NCI-H2196 treated with DMSO at 0.1 percent for 48 hours (cell line): ENCODE data around the gene FBLN2.

ENCODE experiments used
- DNase-seq: peaks from one replicate; lab custom pipeline; 2025; ENCODE audit not compliant: unreplicated experiment; lab: John Stamatoyannopoulos, UW

The FBLN2 gene

DNA sequence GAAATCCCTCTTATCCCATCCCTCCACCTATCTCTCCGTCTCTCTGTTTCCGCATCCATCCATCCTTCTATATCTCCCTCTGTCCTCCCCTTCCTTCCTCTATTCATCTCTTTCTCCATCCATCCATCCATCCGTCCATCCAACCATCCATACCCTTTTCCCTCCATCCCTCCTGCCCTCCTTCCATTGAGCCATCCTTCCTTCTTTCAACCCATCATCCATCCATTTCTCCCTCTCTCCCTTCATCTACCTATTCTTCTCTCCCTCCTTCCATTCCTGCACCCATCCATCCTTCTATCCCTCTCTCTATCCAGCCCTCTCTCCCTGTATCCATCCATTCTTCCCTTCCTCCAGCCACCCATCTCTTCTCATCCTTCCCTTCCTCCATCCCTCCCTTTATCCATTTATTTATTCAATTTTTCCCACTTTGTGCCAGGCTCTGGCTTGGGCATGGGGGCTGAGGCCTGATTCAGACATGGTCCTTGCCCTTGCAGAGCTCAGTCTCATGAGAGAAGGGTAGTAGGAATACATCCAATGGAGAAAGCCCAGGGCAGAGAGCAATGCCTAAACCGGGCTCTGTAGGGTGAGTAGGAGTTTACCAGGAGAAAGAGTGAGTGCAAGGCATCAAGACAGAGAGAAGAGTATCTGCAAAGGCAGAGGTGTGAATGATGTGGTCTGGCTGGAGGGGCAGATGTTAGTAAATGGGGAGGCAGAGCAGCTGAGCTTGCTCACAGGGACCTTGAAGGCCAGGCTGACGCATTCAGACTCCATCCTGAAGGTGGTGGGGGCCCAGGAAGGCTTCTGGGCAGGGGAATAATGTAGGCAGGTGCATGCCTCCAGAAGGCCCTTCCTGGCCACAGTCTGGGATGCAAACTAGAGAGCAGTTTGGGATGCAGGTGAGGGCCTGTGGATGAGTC lies 19.5 kb upstream of the FBLN2 start:
- DNase-seq, result no peak

DNA sequence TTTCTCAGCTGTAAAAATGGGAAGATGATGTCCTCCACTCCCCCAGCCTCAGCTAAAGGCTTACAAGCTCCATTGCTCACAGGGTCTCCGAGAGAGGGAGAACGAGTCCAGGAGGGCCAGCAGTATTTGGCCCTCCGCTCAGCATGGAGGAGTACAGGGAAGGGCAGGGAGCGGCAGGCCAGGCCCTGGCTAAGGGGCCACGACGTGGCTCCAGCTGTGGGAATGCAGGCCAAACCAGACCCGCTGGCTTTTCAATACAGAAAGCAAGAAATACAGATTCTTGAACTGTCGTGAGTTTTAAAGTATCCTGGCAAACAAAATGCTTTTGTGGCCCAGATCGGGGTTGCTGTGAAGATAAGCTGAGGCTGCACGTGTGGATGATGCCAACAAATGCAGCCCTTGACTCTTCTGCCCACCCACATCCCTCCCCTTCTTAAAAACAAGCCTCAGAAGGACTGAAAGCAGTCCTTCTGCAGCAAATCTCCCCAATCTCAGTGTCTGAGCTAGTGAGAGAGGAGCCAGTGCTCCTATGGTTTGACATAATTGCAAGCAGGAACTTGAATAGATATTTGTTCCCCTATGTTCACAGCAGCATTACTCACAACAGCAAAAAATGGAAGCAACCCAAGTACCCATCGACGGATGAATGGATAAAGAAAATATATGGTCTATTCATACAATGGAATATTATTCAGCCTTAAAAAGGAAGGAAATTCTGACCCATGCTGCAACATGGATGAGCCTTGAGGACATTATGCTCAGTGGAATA lies 18.5 kb upstream of the FBLN2 start:
- DNase-seq, result no peak

DNA sequence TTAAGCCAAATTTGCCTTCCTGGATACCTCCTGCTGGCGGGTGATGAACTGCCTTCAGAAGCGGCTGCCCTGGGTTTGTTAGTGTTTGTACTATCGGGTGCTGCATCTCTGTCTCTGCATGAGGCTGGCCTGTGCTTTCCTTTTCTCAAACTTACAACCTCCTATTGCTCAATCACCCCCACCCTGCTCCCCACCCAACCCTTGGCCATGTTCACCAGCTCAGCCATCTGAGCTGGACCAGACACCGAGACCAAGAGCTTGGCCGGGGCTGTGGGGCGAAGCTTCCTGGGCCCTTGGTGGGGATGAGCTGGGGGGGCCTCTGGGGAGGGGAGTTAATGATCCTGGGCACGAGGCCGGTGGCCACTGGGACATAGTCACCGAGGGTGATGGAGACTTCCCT lies 16.8 kb upstream of the FBLN2 start:
- DNase-seq, result no peak

DNA sequence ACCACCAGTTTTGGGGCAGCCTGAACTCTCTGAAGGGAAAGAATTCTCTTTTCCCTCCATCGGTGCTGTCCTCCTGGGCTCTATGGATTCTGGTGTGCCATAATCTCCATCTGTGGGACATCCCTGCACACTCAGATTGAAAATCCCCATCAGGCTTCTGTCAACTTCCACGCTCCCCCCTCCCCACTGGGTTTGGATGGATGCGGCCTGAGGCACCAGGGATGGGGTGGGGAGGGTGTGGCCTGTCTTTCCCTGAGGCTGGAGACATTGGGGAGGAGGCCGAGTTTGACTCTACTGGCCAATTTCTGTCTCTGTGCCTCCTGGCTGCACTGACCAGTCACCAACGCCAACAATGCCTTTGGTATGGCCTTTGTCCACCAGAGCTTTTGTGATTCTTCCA lies 16.3 kb upstream of the FBLN2 start:
- no peak for DNase-seq

DNA sequence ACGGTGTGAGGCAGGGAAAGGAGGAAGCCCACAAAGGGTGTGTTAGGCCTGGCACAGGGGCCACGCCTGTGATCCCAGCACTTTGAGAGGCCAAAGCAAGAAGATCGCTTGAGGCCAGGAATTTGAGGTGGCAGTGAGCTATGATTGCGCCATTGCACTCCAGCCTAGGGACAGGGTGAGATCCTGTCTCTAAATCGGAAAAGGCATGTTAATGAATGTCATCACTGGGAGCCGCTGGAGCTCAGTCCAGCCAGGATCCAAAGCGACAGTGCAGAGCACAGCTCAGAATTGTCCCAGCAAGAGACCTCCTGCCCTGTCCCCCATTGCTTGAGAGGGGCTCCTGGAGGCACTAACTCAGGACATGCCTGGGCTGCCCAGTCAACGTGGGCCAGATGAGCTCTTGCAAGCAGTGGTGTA lies 15.0 kb upstream of the FBLN2 start:
- DNase-seq, result no peak

DNA sequence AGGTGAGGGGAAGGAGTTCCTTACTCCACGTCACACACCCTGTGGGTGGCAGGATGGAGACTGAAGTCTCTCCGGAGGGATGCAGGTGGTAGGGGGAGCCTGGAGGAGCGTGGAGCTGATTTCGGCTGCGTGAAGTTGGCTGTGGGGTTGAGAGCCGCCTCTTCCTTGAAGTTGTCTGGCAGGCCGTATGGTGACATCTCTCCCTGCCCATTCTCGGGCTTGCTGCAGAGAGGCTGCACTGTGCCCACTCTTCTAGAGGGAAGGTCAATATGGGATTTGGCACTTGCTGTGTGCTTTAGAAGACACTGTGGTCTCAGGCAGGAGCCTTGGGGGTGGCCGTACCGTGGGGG lies 13.4 kb upstream of the FBLN2 start:
- DNase-seq, result no peak

DNA sequence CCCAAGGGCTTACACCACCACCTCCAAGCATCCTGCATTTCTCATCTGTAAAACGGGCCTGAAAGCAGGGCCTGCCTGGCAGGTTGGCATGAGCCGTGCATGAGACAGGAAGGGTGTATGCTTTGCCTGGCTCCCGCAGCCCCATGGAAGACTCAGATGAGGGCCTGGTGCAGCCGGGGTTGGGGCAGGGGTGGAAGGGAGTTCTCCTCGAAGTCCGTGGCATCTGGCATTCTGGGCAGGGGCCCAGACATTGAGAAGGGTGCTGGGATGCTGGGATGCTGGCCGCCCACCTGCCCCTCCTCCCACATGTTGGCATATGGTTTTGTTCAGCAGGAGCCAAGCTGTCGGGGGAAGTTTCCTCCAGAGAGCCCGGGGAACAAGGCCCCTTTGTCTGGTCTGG lies 13.0 kb upstream of the FBLN2 start:
- DNase-seq, result no peak

DNA sequence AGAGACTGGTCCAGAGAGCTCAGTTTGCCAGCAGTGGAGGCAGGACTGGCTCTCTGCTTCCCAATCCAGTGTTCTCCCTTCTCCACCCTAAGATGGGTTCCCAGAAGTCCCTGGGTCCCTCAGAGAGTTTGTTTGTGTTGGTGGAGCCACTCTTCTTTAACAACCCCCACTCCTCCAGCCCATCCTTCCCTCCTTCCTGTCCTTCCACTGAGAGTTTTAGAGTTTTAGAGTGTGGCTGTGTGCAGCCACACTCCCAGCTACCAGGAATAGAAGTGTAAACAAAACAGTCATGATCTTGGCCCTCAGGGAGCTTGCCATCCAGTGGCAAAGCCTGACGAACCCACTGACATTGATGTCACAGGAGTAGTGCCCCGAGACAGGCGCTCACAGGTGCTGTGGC lies 12.5 kb upstream of the FBLN2 start:
- DNase-seq, result no peak

DNA sequence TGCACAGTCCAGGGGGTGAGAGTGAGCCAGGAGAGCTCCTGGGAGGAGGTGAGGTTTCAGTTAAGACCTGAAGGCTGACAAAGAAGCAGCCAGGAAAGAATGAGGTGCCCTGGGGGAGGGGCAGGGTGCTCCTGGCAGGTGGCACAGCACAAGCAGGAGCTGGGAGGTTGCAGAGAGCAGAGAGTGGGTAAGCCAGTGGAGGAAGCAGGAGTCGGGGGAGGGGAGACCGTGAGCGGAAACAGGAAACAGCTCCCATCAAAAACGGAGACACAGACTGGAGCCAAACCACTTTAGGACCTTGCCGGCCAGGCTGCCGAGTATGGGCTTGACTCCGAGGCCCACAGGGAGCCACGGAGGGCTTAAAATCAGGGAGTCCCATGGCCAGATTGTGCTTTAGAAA lies 12.1 kb upstream of the FBLN2 start:
- no peak for DNase-seq

DNA sequence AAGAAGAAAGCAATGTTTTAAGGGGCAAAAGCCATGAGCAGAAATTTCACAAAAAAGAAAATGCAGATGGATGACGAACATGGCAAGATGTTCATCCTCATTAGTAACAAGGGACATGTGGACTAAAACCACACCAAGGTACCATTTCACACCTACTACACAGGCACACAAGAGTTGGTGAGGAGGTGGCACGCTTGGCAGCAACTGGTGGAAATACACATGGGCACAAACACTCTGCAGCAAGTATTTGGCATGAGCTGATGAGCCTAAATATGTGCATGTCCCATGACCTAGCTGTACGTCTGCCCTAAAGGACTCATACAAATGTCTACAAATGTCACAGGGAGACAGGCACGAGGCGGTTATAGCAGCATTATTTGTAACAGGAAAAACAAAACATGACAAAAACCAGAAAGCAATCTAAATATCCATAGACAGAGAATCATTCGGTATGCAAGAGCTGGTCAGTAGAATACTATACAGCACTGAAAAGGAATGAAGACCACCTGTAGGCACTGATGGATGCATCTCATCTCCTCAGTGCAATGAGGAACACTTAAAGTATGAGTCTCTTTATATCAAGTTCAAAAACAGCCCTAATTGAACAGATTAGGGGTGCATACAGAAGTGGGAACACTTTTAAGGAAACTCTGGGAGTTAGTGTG lies 11.5 kb upstream of the FBLN2 start:
- no peak for DNase-seq

DNA sequence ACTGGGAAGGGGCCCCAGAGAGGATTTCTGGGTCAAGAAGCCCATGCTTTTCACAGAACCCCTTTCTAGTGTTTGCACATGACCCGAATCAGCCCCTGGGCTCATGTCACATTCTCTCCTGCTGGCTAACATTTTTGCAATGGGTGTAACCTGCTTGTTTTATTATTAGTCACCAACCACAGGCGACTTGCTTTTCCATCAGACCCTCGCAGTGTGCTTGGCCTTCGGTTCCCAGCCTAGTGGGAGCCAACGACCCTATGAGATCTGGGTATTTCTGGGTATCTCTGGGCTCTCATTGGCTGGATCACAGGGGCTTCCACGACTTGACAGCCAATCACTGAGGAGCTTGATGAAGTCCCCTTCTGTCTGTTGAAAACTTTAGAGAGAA lies 11.0 kb upstream of the FBLN2 start:
- DNase-seq, result no peak

DNA sequence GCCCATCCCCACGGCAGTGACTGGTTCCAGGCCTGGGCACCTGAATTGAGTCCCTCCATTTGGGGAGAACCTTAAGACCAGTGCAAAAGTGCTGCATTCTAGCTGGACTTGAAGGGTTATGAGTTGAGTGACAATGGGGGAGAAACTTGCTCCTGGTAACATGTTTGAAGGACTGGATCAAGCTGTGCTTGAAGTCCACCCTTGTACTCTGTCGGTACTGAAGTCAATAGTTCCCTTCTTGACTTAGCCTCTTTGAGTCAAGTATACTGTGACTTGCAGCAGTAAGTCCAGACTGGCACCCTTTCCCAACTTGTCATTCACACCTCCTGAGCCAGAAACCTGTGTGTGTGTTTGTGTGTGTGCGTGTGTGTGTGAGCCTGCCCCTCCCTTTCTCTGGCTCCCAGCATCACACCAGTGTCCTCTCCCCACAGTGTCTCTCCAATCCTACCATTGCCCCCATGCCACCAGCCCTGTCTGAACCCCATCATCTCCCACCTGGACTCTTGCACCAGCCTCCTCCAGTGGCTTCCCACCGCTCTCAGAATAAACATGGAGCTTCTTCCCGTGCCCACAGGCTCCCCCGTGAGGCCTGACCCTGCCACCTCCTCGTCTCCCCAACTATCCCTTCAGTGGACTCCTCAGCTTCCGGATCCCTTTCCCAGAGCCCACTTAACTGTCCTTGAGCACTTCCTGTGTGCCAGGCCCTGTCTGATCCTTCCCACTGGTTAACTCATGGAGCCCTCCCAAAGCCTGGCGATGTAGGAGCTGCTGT lies 10.2 kb upstream of the FBLN2 start:
- DNase-seq, result no peak

DNA sequence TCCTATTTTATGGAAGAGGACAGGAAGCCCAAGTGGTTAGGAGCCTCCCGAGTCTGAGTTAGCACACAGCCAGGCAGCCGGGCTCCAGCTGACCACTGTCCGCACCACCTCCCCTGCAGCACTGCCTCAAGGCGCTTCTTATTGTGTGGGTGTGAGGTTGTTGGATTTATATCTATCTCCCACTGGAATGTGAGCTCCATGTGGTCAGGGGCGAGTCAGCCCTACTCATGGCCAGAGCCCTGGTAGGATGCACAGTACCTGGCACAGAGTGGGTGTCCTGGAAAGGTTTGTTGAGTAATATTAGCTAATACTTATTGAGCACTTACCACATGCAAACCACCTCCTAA lies 9.7 kb upstream of the FBLN2 start:
- DNase-seq, result no peak

DNA sequence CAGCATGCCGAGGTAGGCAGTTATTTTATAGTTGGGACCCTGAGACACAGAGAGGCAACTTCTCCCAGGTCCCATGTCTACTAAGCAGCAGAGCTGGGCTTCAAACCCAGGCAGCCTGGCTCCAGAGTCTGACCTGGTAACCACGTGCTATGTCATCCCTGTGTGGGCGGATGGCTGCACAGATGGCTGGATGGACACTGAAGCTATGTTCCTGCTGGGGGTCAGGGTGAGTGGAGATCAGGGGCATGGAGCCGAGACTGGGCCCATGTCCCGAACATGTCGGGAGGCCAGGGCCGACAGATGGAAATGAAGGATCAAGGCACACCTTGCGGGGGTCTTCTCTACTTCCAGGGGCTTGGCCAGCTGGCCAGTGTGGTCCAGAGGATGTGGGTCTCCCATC lies 9.3 kb upstream of the FBLN2 start:
- DNase-seq, result no peak

DNA sequence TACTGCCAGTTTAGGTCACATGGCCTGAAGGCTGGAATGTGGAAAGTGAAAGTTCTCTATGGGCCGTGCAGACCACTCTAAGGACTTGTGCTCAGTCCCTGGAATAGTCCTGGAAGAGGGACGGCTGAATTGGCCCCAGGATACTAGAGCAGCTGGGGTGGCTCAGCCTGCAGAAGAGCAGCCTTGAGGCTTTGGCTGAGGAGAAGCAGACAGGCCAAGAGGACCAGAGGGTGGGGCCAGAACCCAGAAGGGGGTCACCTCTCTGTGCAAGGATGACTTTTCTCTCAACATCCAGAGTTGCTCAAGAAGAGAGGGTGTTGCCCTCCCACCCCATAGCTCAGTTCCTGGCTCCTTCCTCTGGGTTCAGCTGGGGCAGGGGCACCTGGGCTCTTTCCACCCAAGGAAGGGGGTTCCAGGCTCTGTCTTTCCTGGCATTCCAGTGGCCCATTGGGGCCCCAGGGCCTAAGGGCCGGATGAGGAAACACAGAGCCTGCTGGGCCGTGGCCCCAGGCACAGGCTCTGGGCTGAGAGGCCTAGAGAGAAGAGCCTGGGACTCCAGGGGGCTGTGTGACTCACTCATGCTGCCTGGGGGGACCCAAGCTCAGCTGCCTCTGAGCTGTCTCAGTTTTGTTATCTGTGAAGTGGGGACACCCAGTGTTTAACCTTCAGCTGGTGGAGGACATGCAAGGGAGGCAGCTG lies 8.5 kb upstream of the FBLN2 start:
- no peak for DNase-seq

DNA sequence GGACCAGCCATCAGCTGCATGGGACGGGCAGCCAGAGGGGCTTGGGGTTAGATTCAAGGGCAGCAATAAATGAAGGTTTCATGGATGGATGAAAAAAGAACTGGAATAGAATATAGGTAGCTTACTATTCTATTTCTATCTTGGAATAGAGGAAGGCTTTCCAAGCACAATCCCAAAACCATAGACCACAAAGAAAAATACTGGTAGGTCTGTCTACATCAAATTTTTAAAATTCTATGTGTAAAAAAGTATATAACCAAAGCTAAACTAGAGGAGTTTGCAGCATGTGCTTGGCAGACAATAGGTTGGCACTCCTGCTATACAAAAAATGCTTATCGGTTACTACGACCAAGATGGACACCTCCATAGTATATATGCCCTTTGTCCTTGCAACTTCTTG lies 7.2 kb upstream of the FBLN2 start:
- DNase-seq, result no peak

DNA sequence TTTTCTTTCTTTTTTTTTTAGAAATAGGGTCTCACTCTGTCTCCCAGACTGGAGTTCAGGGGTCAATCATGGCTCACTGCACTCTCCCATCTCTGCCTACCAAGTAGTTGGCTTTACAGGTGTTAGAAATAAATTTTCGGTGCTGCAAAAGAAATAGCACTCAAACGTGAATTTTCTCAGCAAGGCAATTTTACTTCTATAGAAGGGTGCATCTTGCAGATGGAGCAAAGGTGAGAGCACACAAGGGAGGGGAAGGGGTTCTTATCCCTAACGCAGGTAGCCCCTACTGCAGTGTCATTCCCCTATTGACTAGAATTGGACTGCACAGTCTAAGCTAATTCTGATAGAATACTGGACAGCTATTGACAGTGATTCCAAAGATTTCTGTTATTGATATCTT lies 6.8 kb upstream of the FBLN2 start:
- DNase-seq, result no peak

DNA sequence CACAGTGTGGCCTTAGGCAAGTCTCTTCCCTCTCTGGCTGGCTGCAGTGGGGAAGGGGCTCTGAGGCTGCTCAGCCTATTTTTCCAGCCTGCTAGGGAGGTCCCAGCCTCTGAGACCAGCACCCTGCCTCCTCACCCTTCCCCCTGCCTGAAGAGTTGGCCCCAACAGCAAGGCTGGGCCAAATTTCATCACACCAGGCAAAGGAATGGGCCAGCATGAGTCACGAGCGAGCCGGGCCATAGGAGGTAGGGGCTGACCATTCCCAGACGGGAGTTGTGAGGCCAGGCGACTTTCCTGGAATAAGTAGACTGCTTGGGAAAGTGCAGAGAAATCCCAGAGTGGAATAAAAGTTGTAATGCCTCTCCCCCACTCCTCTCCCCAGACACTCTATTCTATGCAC lies 5.7 kb upstream of the FBLN2 start:
- DNase-seq, result no peak

DNA sequence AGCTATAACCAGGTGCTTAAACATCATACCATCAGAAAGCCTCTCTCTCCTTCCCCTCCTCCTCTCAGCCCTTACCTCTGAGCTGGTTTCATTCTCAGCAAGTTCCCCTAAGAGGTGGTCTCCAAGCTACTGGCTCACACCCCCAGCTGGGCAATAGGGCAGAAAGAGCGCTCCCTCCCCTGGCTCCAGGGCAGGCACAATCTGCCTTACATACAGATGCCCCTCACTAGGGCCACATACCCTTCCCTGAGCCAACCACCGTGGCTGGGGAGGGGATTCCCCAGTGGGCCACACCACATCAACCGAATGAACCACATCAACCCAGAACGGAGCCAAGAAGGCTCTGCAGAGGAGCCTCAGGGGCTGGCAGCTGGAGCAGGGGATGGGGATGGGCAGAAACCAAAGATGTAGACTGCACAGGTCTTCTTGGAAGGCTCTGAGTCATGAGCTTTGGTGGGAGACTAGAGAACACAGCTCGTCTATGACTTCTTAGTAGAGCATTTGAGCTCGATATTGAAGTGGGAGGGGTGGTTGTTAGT lies 4.6 kb upstream of the FBLN2 start:
- no peak for DNase-seq

DNA sequence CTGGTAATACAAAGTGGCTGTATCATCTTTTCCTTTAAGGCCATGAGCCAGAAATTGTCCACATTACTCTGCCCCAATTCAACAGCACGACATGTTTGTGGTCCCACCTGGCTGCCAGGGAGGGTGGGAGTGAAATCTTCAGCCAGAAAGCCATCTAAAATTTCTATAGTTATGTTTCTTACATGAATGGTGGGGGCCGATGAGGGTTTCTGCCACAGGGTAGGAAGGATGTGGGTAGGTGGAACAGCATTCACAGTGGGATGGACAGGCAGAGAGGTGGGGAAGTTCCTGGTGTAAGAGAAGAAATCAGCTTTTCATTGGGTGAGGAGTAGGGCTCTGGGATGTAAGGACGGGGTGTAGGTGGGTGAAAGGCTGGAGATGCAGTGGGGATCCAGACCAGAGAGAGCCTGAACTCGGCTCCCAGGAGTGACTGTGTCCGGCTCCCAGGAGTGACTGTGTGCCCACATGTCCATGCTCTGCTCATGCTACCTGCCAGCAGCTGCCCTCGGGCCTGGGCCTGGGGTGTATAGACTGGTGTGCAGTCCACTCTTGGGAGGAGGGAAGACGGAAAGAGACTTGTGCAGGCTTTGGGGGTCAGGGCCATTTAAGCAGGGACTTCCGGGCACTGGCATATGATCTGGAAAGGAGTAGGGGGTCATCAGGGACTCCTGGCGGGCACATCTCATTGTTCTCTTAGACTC lies 3.8 kb upstream of the FBLN2 start:
- DNase-seq, result no peak
